A673 (cell line): ENCODE measurements around the gene ELF3.

Experiments
- CTCF ChIP-seq: fragments of 300-800, 200-600 bp; sonication (generic); conservative IDR thresholded peaks from 2 replicates; pipeline ENCODE4 v1.5.1; 2017; ENCODE audit warnings: low read depth, mild to moderate bottlenecking, antibody characterized with exemption, low read length, moderate library complexity, mixed read lengths
- EZH2 ChIP-seq: fragments of 200-600 bp; sonication (generic); IDR thresholded peaks from 2 replicates; pipeline ENCODE4 v1.6.1; 2017; ENCODE audit warnings: borderline replicate concordance, low read depth, mild to moderate bottlenecking, mixed read lengths, antibody characterized with exemption, low read length; ENCODE audit not compliant: poor library complexity, severe bottlenecking

GRCh38 chr1:202013603-202014002 lies 3.2 kb downstream of the ELF3 start:
- TF ChIP-seq CTCF: no peak
- no peak for TF ChIP-seq EZH2
